HEK293 (cell line): ENCODE measurements around the gene BRD8.

Experiments used
- CTCF ChIA-PET: fragments of 350-600 bp; formaldehyde crosslinking; extraction: SDS; loops from one replicate; lab custom pipeline; 2021; ENCODE audit warnings: antibody characterized with exemption; lab: Yijun Ruan, JAX
- POLR2A ChIA-PET: fragments of 300-600 bp; formaldehyde crosslinking; extraction: SDS; loops from one replicate; lab custom pipeline; 2020; ENCODE audit warnings: antibody characterized with exemption, inconsistent platforms; lab: Yijun Ruan, JAX
- H3K27ac ChIP-seq: fragments of 200-500 bp; sonication (Bioruptor generic); 2 replicates; pipeline ENCODE4 v1.5.1; 2014; ENCODE audit warnings: low read depth, low read length, control low read depth, inconsistent platforms; ENCODE audit errors: extremely low read depth
- H3K36me3 ChIP-seq, 2 experiments: fragments of 200-500 bp in 1 of 2; sonication (Bioruptor generic) in 1 of 2; 1 replicate in 1 of 2; 2 replicates in 1 of 2; pipeline ENCODE4 v1.5.1; 2014 to 2017; ENCODE audit warnings: inconsistent platforms in 2 of 2, low read length in 2 of 2; ENCODE audit not compliant: control insufficient read depth in 2 of 2, insufficient read depth in 1 of 2
- H3K4me1 ChIP-seq: fragments of 200-500 bp; sonication (Bioruptor generic); 2 replicates; pipeline ENCODE4 v1.5.1; 2014; ENCODE audit warnings: mild to moderate bottlenecking, low read length, inconsistent platforms; ENCODE audit not compliant: control insufficient read depth, insufficient read depth
- H3K4me3 ChIP-seq: 2 replicates; pipeline ENCODE4 v1.5.1; 2011; ENCODE audit warnings: low read depth, mild to moderate bottlenecking, control low read depth, low read length, moderate library complexity
- H3K9me3 ChIP-seq: fragments of 200-500 bp; sonication (Bioruptor generic); 2 replicates; pipeline ENCODE4 v1.5.1; 2014; ENCODE audit warnings: low read depth, low read length, inconsistent platforms; ENCODE audit not compliant: control insufficient read depth, insufficient read depth
- KLF10 ChIP-seq: fragments of 450-650 bp; IDR thresholded peaks from 2 replicates; pipeline ENCODE4 v1.5.1; 2018; ENCODE audit warnings: missing biosample characterization, mild to moderate bottlenecking, missing genetic modification characterization
- KLF7 ChIP-seq: fragments of 450-650 bp; formaldehyde crosslinking; IDR thresholded peaks from 2 replicates; pipeline ENCODE4 v1.5.1; 2016; ENCODE audit warnings: missing biosample characterization, missing genetic modification characterization, borderline replicate concordance
- PRDM1 ChIP-seq: fragments of 450-650 bp; formaldehyde crosslinking; IDR thresholded peaks from 2 replicates; pipeline ENCODE4; 2016; ENCODE audit warnings: missing biosample characterization, missing genetic modification characterization
- SCRT2 ChIP-seq: fragments of 450-650 bp; formaldehyde crosslinking; IDR thresholded peaks from 2 replicates; pipeline ENCODE4 v1.5.1; 2016; ENCODE audit warnings: missing biosample characterization, missing genetic modification characterization
- ZEB2 ChIP-seq: fragments of 450-650 bp; formaldehyde crosslinking; IDR thresholded peaks from 2 replicates; pipeline ENCODE4 v1.5.1; 2016; ENCODE audit warnings: missing biosample characterization, missing genetic modification characterization
- ZNF10 ChIP-seq: fragments of 450-650 bp; formaldehyde crosslinking; IDR thresholded peaks from 2 replicates; pipeline ENCODE4 v1.5.1; 2017; ENCODE audit warnings: missing biosample characterization, missing genetic modification characterization
- ZNF121 ChIP-seq: fragments of 450-650 bp; formaldehyde crosslinking; IDR thresholded peaks from 2 replicates; pipeline ENCODE4 v1.5.1; 2016; ENCODE audit warnings: missing biosample characterization, missing genetic modification characterization
- ZNF18 ChIP-seq: fragments of 450-650 bp; formaldehyde crosslinking; IDR thresholded peaks from 2 replicates; pipeline ENCODE4 v1.5.1; 2016; ENCODE audit warnings: missing biosample characterization, missing genetic modification characterization
- ZNF311 ChIP-seq: fragments of 450-650 bp; formaldehyde crosslinking; IDR thresholded peaks from 2 replicates; pipeline ENCODE4 v1.5.1; 2017; ENCODE audit warnings: missing biosample characterization, missing genetic modification characterization, borderline replicate concordance
- ZNF398 ChIP-seq: fragments of 450-650 bp; formaldehyde crosslinking; IDR thresholded peaks from 2 replicates; pipeline ENCODE4 v1.5.1; 2017; ENCODE audit warnings: missing biosample characterization, missing genetic modification characterization
- ZNF404 ChIP-seq: fragments of 450-650 bp; formaldehyde crosslinking; IDR thresholded peaks from 2 replicates; pipeline ENCODE4 v1.5.1; 2017; ENCODE audit warnings: missing biosample characterization, missing genetic modification characterization
- ZNF514 ChIP-seq: fragments of 450-650 bp; formaldehyde crosslinking; IDR thresholded peaks from 2 replicates; pipeline ENCODE4 v1.5.1; 2016; ENCODE audit warnings: missing biosample characterization, missing genetic modification characterization
- ZNF530 ChIP-seq: fragments of 450-650 bp; formaldehyde crosslinking; IDR thresholded peaks from 2 replicates; pipeline ENCODE4 v1.5.1; 2016; ENCODE audit warnings: low read depth, missing biosample characterization, missing genetic modification characterization
- ZNF561 ChIP-seq: fragments of 450-650 bp; IDR thresholded peaks from 2 replicates; pipeline ENCODE4 v1.5.1; 2018; ENCODE audit warnings: missing biosample characterization, missing genetic modification characterization, borderline replicate concordance
- ZNF571 ChIP-seq: fragments of 450-650 bp; formaldehyde crosslinking; IDR thresholded peaks from 2 replicates; pipeline ENCODE4 v1.5.0; 2017; ENCODE audit warnings: missing biosample characterization, missing genetic modification characterization
- ZNF624 ChIP-seq: fragments of 450-650 bp; formaldehyde crosslinking; IDR thresholded peaks from 2 replicates; pipeline ENCODE4 v1.5.1; 2017; ENCODE audit warnings: missing biosample characterization, missing genetic modification characterization
- ZNF701 ChIP-seq: fragments of 450-650 bp; formaldehyde crosslinking; IDR thresholded peaks from 2 replicates; pipeline ENCODE4 v1.5.1; 2016; ENCODE audit warnings: missing biosample characterization, missing genetic modification characterization
- ZNF768 ChIP-seq: fragments of 450-650 bp; formaldehyde crosslinking; IDR thresholded peaks from 2 replicates; pipeline ENCODE4 v1.5.1; 2018; ENCODE audit warnings: missing biosample characterization, mild to moderate bottlenecking, missing genetic modification characterization
- ZSCAN16 ChIP-seq: fragments of 450-650 bp; formaldehyde crosslinking; IDR thresholded peaks from 2 replicates; pipeline ENCODE4 v1.5.1; 2016; ENCODE audit warnings: missing biosample characterization, missing genetic modification characterization
- TF ChIP-seq, protein P1 (sequence below): fragments of 450-650 bp; formaldehyde crosslinking; IDR thresholded peaks from 2 replicates; pipeline ENCODE4 v1.5.1; 2017; ENCODE audit warnings: missing biosample characterization, missing genetic modification characterization
- TF ChIP-seq, protein P2 (sequence below): fragments of 450-650 bp; formaldehyde crosslinking; IDR thresholded peaks from 2 replicates; pipeline ENCODE4 v1.5.1; 2017; ENCODE audit warnings: missing biosample characterization, missing genetic modification characterization
- TF ChIP-seq, protein P3 (sequence below): fragments of 450-650 bp; formaldehyde crosslinking; IDR thresholded peaks from 2 replicates; pipeline ENCODE4 v1.5.1; 2016; ENCODE audit warnings: missing biosample characterization, missing genetic modification characterization

BRD8 gene

DNA sequence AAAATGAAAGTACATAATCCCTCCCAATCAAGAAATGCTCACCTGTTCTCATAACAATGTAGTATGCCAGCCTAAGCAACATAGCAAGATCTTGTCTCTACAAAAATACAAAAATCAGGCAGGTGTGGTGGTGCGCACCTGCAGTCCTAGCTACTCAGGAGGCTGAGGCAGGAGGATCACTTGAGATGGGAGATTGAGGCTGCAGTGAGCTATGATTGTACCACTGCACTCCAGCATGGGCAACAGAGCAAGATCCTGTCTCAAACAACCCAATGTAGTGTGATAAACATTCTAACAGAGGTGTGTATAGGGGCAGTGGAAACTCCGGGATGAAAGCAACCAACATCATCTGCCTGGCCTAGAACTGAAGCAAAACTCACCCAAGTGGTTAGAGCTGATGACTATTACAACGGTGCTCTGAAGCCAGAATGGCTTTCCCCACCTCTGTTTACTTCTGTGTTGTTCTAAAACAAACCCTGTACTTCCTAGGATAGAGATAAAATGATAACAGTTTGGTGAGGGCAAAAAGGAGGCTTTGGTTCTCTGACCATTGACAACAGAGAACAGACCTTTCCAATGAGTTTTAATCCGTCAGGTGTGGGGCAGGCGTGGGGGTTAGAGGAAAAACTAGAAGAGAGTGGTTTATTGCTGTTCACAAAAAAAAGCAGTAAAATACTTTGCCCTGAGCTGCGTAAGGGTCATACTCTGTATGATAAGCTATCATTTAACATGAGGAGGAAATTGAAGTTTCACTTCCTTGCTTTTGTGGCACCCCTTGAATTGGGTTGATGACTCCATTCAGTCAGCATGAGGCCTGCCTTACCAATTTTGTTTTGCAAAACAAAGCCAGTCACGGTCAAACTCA lies 75.7 kb downstream of the BRD8 start (continued):
- TF ChIP-seq ZNF561 (tag by site-specific recombination) (no peak), ZNF121 (peak; percentile 74; the same call in 1 of the 2 replicates), ZNF311 (tag by site-specific recombination) (no peak), ZNF530 (tag by site-specific recombination) (no peak), ZNF624 (tag by site-specific recombination) (no peak), ZNF18 (no peak)
- TF ChIP-seq, protein P1, sequence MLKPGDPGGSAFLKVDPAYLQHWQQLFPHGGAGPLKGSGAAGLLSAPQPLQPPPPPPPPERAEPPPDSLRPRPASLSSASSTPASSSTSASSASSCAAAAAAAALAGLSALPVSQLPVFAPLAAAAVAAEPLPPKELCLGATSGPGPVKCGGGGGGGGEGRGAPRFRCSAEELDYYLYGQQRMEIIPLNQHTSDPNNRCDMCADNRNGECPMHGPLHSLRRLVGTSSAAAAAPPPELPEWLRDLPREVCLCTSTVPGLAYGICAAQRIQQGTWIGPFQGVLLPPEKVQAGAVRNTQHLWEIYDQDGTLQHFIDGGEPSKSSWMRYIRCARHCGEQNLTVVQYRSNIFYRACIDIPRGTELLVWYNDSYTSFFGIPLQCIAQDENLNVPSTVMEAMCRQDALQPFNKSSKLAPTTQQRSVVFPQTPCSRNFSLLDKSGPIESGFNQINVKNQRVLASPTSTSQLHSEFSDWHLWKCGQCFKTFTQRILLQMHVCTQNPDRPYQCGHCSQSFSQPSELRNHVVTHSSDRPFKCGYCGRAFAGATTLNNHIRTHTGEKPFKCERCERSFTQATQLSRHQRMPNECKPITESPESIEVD = 0 out of 2 replicates have a peak, but pooled peaks have one; percentile 17

DNA sequence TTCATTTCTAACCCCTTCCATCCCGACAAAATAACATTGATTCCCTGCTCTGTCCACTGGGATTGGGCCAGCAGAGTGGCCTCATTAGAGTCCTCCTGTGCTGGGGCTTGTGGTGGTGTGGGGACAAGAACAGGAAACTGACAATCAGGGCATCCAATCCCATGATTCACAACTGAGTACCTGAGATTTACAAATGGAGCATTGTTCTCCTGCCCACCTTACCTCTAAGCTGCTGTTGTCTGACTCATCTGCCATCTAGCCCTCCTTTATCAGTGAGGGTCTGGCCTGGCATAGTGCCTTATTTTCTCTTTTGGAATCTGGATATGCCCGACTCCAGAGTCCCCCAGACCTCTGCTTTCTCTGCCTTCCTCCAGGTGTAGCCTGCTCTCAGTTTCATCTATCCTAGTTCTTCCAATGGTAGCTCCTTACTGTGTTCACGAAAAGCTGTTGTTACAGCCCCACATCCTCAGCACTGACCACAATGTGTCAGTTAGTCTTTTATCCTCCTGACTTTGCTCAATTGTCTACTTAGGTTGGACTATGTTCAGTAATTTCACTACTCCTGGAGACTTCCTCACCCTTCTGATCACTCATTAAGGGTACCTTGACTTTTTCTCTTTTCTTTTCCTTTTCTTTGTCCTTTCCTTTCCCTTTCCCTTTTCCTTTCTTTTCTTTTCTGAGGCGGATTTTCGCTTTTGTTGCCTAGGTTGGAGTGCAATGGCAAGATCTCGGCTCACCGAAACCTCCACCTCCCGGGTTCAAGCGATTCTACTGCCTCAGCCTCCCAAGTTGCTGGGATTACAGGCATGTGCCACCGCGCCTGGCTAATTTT lies 81.2 kb downstream of the BRD8 start:
- H3K36me3 ChIP-seq = no peaks in the 10 kb centered on the region
- no peak overlapping the region for H3K4me3 ChIP-seq
- POLR2A ChIA-PET = no interaction called here
- TF ChIP-seq PRDM1 (tag by site-specific recombination) (peak; percentile 97), ZNF404 (tag by site-specific recombination) (no peak)
- CTCF ChIA-PET = interaction anchor here (0.7 kb wide), 1 partner anchor 13 kb away, joined by 3 read pairs; no protein-coding TSS in a partner anchor
- H3K9me3 ChIP-seq = no peaks in the 10 kb centered on the region
- no peaks in the 10 kb centered on the region for H3K4me1 ChIP-seq
- H3K27ac ChIP-seq = no peak overlapping the region

DNA sequence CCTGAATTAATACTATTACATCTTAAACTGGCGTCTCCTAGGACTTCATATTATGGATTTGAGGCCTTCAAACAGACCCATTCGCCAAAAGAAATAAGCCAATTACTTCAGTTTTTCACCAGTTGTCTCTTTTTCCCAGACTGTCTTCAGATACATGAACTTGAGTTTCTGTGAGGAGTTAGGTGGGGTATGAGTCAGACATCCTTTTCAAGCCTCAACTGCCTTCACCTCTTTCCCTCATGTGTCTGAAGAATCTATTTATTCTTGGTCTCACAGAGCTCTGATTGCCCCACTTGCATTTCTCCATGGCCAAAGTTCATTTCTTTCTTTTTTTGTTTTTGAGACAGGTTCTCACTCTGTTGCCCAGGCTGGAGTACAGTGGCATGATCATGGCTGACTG lies 82.1 kb downstream of the BRD8 start:
- no peaks in the 10 kb centered on the region for H3K4me1 ChIP-seq
- no peak overlapping the region for H3K4me3 ChIP-seq
- ChIA-PET CTCF (interaction anchor here (0.7 to 0.8 kb wide), 2 partner anchors 14 to 22 kb away, joined by 3 read pairs; no protein-coding TSS in a partner anchor), POLR2A (no interaction called here)
- H3K9me3 ChIP-seq = no peaks in the 10 kb centered on the region
- no peaks in the 10 kb centered on the region for H3K36me3 ChIP-seq
- no peak overlapping the region for H3K27ac ChIP-seq
- TF ChIP-seq ZNF571 (tag by site-specific recombination) (no peak), ZNF398 (no peak), ZNF10 (no peak), ZNF768 (tag by site-specific recombination) (no peak), ZNF514 (tag by site-specific recombination) (no peak), KLF7 (no peak), ZNF701 (tag by site-specific recombination) (no peak), ZSCAN16 (tag by site-specific recombination) (no peak), SCRT2 (no peak), ZEB2 (no peak), KLF10 (tag by site-specific recombination) (no peak)
- TF ChIP-seq, protein P2, sequence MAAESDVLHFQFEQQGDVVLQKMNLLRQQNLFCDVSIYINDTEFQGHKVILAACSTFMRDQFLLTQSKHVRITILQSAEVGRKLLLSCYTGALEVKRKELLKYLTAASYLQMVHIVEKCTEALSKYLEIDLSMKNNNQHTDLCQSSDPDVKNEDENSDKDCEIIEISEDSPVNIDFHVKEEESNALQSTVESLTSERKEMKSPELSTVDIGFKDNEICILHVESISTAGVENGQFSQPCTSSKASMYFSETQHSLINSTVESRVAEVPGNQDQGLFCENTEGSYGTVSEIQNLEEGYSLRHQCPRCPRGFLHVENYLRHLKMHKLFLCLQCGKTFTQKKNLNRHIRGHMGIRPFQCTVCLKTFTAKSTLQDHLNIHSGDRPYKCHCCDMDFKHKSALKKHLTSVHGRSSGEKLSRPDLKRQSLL (tag by site-specific recombination) = no peak
- TF ChIP-seq, protein P3, sequence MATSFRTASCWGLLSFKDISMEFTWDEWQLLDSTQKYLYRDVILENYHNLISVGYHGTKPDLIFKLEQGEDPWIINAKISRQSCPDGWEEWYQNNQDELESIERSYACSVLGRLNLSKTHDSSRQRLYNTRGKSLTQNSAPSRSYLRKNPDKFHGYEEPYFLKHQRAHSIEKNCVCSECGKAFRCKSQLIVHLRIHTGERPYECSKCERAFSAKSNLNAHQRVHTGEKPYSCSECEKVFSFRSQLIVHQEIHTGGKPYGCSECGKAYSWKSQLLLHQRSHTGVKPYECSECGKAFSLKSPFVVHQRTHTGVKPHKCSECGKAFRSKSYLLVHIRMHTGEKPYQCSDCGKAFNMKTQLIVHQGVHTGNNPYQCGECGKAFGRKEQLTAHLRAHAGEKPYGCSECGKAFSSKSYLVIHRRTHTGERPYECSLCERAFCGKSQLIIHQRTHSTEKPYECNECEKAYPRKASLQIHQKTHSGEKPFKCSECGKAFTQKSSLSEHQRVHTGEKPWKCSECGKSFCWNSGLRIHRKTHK (tag by site-specific recombination) = no peak
